GM20431 (cell line): ENCODE results near the gene ZNF716.
"Not testable (repeated sequence)": the region's sequence is repeated elsewhere in the genome, so short reads cannot be mapped to it uniquely, and the experiment has no call there.

ENCODE experiments used
- in situ Hi-C: fragments of 300-500 bp; cut with MseI, MboI; formaldehyde crosslinking; loops from one replicate; pipeline ENCODE4 v1.15.0; 2020; ENCODE audit warnings: low sequenced_read_pairs; ENCODE audit not compliant: unreplicated experiment

Gene ZNF716

GRCh38 chr7:57425969-57426628 lies 23.9 kb upstream of the ZNF716 start:
- in situ Hi-C loops: no loop called here

GRCh38 chr7:57426629-57427003 lies 23.4 kb upstream of the ZNF716 start:
- in situ Hi-C loops: no loop called here

- in situ Hi-C loops: no loop called here
These were observed 22.8 kb upstream of the ZNF716 start for GRCh38 chr7:57427146-57427545.

- in situ Hi-C loops: no loop called here
These were observed 22.4 kb upstream of the ZNF716 start for GRCh38 chr7:57427594-57427993.

- in situ Hi-C loops: no loop called here
These were observed 17.4 kb upstream of the ZNF716 start for GRCh38 chr7:57432583-57432982.

- in situ Hi-C loops: no loop called here
These were observed 12.4 kb upstream of the ZNF716 start for GRCh38 chr7:57437581-57437980.

- in situ Hi-C loops: no loop called here
These were observed 11.7 kb upstream of the ZNF716 start for GRCh38 chr7:57438244-57438643.

GRCh38 chr7:57443567-57443966 lies 6.4 kb upstream of the ZNF716 start:
- in situ Hi-C loops: no loop called here

- in situ Hi-C loops: not testable (repeated sequence)
These were observed 19.3 kb downstream of the ZNF716 start for GRCh38 chr7:57469186-57469828.

- in situ Hi-C loops: not testable (repeated sequence)
These were observed 30.3 kb downstream of the ZNF716 start for GRCh38 chr7:57480304-57480703.

- in situ Hi-C loops: not testable (repeated sequence)
These were observed 35.0 kb downstream of the ZNF716 start for GRCh38 chr7:57485022-57485421.

- in situ Hi-C loops: no loop called here
These were observed 38.0 kb downstream of the ZNF716 start for GRCh38 chr7:57487957-57488356.

- in situ Hi-C loops: not testable (repeated sequence)
These were observed 45.1 kb downstream of the ZNF716 start for GRCh38 chr7:57495111-57495510.

GRCh38 chr7:57496395-57496794 lies 46.4 kb downstream of the ZNF716 start:
- in situ Hi-C loops: no loop called here

- in situ Hi-C loops: no loop called here
These were observed 55.2 kb downstream of the ZNF716 start for GRCh38 chr7:57505176-57505575.
